Esophagus muscularis mucosa (tissue), 4 donors: ENCODE data around the gene SCAMP3. TPM values are rescaled to one million over a fixed set of nuclear protein-coding genes. Genes with fewer than 3 reads are reported as not detected.

Source experiments
- DNase-seq: peaks from one replicate; pipeline ENCODE4 v3.0.0-alpha.2; 2017; ENCODE audit errors: extremely low spot score
- H3K27ac ChIP-seq, 4 donors: fragments of 200-600 bp; sonication (generic); replicated peaks in 1 of 4; 1 replicate in 3 of 4; 2 replicates in 1 of 4; pipeline ENCODE4 v1.5.1; 2016 to 2019; ENCODE audit warnings: mild to moderate bottlenecking in 1 of 4
- H3K27me3 ChIP-seq, 4 donors: fragments of 200-600 bp; sonication (generic); one replicate each; pipeline versions ENCODE4 v1.5.1 to v1.6.0; 2016 to 2019
- H3K36me3 ChIP-seq, 4 donors: fragments of 200-600 bp; sonication (generic); one replicate each; pipeline ENCODE4 v1.5.1; 2016 to 2019
- H3K4me1 ChIP-seq, 4 donors: fragments of 200-600 bp; sonication (generic); one replicate each; pipeline ENCODE4 v1.5.1; 2016 to 2019
- H3K4me3 ChIP-seq, 4 donors: fragments of 200-600 bp; sonication (generic); 1 replicate in 2 of 4; 2 replicates in 2 of 4; pipeline ENCODE4 v1.5.1; 2016 to 2019; ENCODE audit warnings: mild to moderate bottlenecking in 4 of 4, moderate library complexity in 1 of 4
- H3K9me3 ChIP-seq, 4 donors: fragments of 200-600 bp; sonication (generic); 1 replicate in 3 of 4; 2 replicates in 1 of 4; pipeline ENCODE4 v1.5.1; 2016 to 2019
- CTCF ChIP-seq, 3 experiments: fragments of 200-600 bp in 2 of 3; fragments of 450-650 bp in 1 of 3; sonication (generic) in 2 of 3; IDR thresholded peaks; one replicate each; pipeline ENCODE4 v1.5.1; 2017 to 2019; ENCODE audit warnings: antibody characterized with exemption in 3 of 3, mild to moderate bottlenecking in 2 of 3, moderate library complexity in 1 of 3
- EP300 ChIP-seq: sonication (generic); formaldehyde crosslinking; IDR thresholded peaks from one replicate; pipeline ENCODE4 v1.6.1; 2017; ENCODE audit warnings: antibody characterized with exemption
- POLR2A ChIP-seq: fragments of 450-650 bp; IDR thresholded peaks from one replicate; pipeline ENCODE4 v1.6.1; 2017; ENCODE audit warnings: antibody characterized with exemption, moderate library complexity, mild to moderate bottlenecking, low read depth
- POLR2AphosphoS5 ChIP-seq, 2 donors: sonication (generic); formaldehyde crosslinking; IDR thresholded peaks; one replicate each; pipeline ENCODE4 v1.6.1; 2017; ENCODE audit warnings: antibody characterized with exemption in 2 of 2
- WGBS: methylation state at CpG from one replicate; pipeline ENCODE4 v1.1.5; 2018; 5-methylcytosine and 5-hydroxymethylcytosine counted together
- intact Hi-C: fragments of 100-400 bp; cut with DNase I; formaldehyde crosslinking; loops from one replicate; pipeline ENCODE4 v1.15.1; 2023
- total RNA-seq, 4 donors: library from RNA; depleted of rRNA; stranded (reverse); fragments of >200 nt; gene quantifications; one replicate each; pipeline versions ENCODE4 v1.1.0 to v1.2.1, GENCODE V29; 2016

The SCAMP3 gene
- total RNA-seq, 4 donors from 2014 or later = 33.6 to 56.0 (median 43.5) TPM

- WGBS = 5% methylated on average over 34 of the region's 44 CpGs
- Histone ChIP-seq H3K27me3 (no peaks in the 10 kb centered on the region), H3K4me3 (peak overlapping the region; percentile 86 to 97 (median 92)), H3K27ac (peak overlapping the region; percentile 97 to 99 (median 98)), H3K9me3 (no peaks in the 10 kb centered on the region), H3K4me1 (peaks cover 32 to 49% (median 38%) of the 10 kb centered on the region in 4 donors), H3K36me3 (peaks cover 24 to 43% (median 35%) of the 10 kb centered on the region in 4 donors)
- TF ChIP-seq POLR2AphosphoS5 (IDR thresholded peaks at IDR 0.05) (no peak), POLR2A (no peak), CTCF (IDR thresholded peaks at IDR 0.05) (no peak), EP300 (no peak)
- no peak for DNase-seq
- intact Hi-C loops = no loop called here
Measured at GRCh38 chr1:155272466-155273342, 10.5 kb upstream of the SCAMP3 start.

- Histone ChIP-seq H3K4me3 (no peak overlapping the region), H3K36me3 (peaks cover 47 to 76% (median 68%) of the 10 kb centered on the region in 4 donors), H3K4me1 (peaks cover 23 to 36% (median 26%) of the 10 kb centered on the region in 4 donors), H3K27ac (no peak overlapping the region), H3K27me3 (no peaks in the 10 kb centered on the region), H3K9me3 (no peaks in the 10 kb centered on the region)
- WGBS = 93% methylated on average over 19 of the region's 21 CpGs
- TF ChIP-seq POLR2AphosphoS5 (IDR thresholded peaks at IDR 0.05) (no peak), EP300 (no peak), CTCF (IDR thresholded peaks at IDR 0.05) (no peak), POLR2A (no peak)
- DNase-seq = no peak
- intact Hi-C loops = no loop called here
Measured at GRCh38 chr1:155269381-155269780, 7.2 kb upstream of the SCAMP3 start.

GRCh38 chr1:155268630-155269029 lies 6.5 kb upstream of the SCAMP3 start:
- peaks cover 54 to 84% (median 76%) of the 10 kb centered on the region in 4 donors for H3K36me3 ChIP-seq
- WGBS = 80% methylated on average over 20 of the region's 21 CpGs
- peaks cover 20 to 32% (median 23%) of the 10 kb centered on the region in 4 donors for H3K4me1 ChIP-seq
- no peaks in the 10 kb centered on the region for H3K27me3 ChIP-seq
- intact Hi-C loops = no loop called here
- TF ChIP-seq POLR2A (no peak), EP300 (no peak), POLR2AphosphoS5 (IDR thresholded peaks at IDR 0.05) (no peak), CTCF (IDR thresholded peaks at IDR 0.05) (no peak)
- no peak overlapping the region for H3K27ac ChIP-seq
- H3K4me3 ChIP-seq = no peak overlapping the region
- DNase-seq = no peak
- no peaks in the 10 kb centered on the region for H3K9me3 ChIP-seq

GRCh38 chr1:155267373-155267772 lies 5.2 kb upstream of the SCAMP3 start:
- H3K36me3 ChIP-seq = peaks cover 56 to 92% (median 84%) of the 10 kb centered on the region in 4 donors
- TF ChIP-seq EP300 (no peak), CTCF (IDR thresholded peaks at IDR 0.05) (no peak), POLR2A (no peak), POLR2AphosphoS5 (IDR thresholded peaks at IDR 0.05) (no peak)
- no peak for DNase-seq
- no peak overlapping the region for H3K27ac ChIP-seq
- H3K4me3 ChIP-seq = no peak overlapping the region
- H3K27me3 ChIP-seq = no peaks in the 10 kb centered on the region
- WGBS = 83% methylated on average over 2 of the region's 2 CpGs
- H3K4me1 ChIP-seq = peaks cover 20 to 34% (median 25%) of the 10 kb centered on the region in 4 donors
- intact Hi-C loops = no loop called here
- H3K9me3 ChIP-seq = no peaks in the 10 kb centered on the region
